GM15510 (cell line): Measurements from ENCODE around the gene EPHX1.

Experiments
- POLR2A ChIP-seq: IDR thresholded peaks from 3 replicates; pipeline ENCODE4 v1.6.1; 2011; ENCODE audit warnings: borderline replicate concordance; ENCODE audit not compliant: insufficient read length; ENCODE audit errors: extremely low read depth

Gene EPHX1

GRCh38 chr1:225865514-225865913, 55.6 kb downstream of the EPHX1 start:
- TF ChIP-seq POLR2A, result no peak

GRCh38 chr1:225866061-225866837, 56.3 kb downstream of the EPHX1 start:
- TF ChIP-seq POLR2A, result no peak

- TF ChIP-seq POLR2A, result no peak
Observed at GRCh38 chr1:225866981-225867380, 57.1 kb downstream of the EPHX1 start.

GRCh38 chr1:225868631-225869330, 58.9 kb downstream of the EPHX1 start:
- no peak for TF ChIP-seq POLR2A

- TF ChIP-seq POLR2A, result no peak
Observed at GRCh38 chr1:225870911-225871310, 61.0 kb downstream of the EPHX1 start.

- TF ChIP-seq POLR2A, result no peak
Observed at GRCh38 chr1:225871359-225872074, 61.6 kb downstream of the EPHX1 start.

- TF ChIP-seq POLR2A, result no peak
Observed at GRCh38 chr1:225872075-225872430, 62.1 kb downstream of the EPHX1 start.

GRCh38 chr1:225873281-225873850, 63.4 kb downstream of the EPHX1 start:
- TF ChIP-seq POLR2A, result no peak

- no peak for TF ChIP-seq POLR2A
Observed at GRCh38 chr1:225874431-225874830, 64.5 kb downstream of the EPHX1 start.

- no peak for TF ChIP-seq POLR2A
Observed at GRCh38 chr1:225875044-225875815, 65.3 kb downstream of the EPHX1 start.

GRCh38 chr1:225876900-225877510, 67.1 kb downstream of the EPHX1 start:
- TF ChIP-seq POLR2A, result no peak

GRCh38 chr1:225877580-225877979, 67.7 kb downstream of the EPHX1 start:
- TF ChIP-seq POLR2A, result no peak

- no peak for TF ChIP-seq POLR2A
Observed at GRCh38 chr1:225878282-225878681, 68.4 kb downstream of the EPHX1 start.

GRCh38 chr1:225879521-225880221, 69.7 kb downstream of the EPHX1 start:
- no peak for TF ChIP-seq POLR2A

GRCh38 chr1:225880222-225880588, 70.3 kb downstream of the EPHX1 start:
- TF ChIP-seq POLR2A, result no peak
